Measurements from ENCODE around the gene RNLS. TPM values are rescaled to one million over a fixed set of nuclear protein-coding genes. Genes with fewer than 3 reads are reported as not detected.

Gene RNLS
- total and polyA plus RNA-seq, 2 of the 4 experiments (the other 2 are of a cell fraction), result 4.5 to 7.0 TPM

DNA sequence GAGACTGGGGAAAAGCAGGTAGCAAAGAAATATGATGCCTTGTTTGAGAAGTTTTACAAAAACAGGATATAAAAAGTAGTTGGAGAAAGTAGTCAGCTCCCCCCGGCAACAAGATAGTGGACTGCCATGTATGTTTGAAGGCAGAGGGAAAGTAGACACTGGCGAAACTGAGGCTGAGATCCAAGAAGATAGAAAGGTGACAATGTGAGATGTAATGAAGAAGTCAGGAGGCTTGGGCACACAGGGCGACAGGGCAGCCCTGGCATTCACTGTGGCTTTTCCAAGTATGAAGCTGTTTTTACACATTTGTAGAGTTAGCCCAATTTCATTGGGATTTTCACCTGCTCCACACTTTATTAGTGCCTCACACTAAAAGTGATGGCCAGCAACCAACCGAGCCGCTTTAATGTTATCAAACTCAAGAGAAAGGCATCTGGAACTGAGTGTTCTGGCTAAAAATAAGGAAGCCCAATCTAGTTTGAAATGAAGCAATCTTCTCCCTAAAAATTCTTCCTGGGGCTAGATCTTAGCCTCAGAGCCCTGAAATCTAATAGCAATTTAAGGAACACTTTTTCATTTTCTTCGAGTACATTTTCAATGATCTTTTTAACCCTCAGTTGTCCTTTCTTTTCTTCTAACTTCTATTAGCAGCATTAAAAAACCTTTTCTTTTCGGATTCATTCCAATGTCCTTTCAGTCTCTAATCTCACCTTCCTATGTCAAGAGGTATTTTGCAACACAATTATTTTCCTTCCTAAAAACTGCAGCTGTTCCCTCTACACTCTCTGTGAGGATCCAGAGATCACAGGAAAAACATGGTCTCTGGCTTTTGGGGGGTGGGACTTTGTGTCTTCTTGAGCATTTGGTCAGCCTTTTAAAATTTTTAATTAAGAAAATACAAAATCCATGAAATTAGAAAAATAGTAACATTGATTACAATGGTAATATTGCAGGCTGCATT lies 108.0 kb downstream of the RNLS start (continued):
- TF ChIP-seq, protein P1, sequence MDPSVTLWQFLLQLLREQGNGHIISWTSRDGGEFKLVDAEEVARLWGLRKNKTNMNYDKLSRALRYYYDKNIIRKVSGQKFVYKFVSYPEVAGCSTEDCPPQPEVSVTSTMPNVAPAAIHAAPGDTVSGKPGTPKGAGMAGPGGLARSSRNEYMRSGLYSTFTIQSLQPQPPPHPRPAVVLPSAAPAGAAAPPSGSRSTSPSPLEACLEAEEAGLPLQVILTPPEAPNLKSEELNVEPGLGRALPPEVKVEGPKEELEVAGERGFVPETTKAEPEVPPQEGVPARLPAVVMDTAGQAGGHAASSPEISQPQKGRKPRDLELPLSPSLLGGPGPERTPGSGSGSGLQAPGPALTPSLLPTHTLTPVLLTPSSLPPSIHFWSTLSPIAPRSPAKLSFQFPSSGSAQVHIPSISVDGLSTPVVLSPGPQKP (IDR thresholded peaks at IDR 0.05; ENCODE audit: borderline replicate concordance, low read depth, low read length), result no peak
- TF ChIP-seq BHLHE40 (IDR thresholded peaks at IDR 0.05; ENCODE audit: low read depth, low read length), result no peak

All from IMR-90 (cell line).